ENCODE results near the gene CCDC158.

The CCDC158 gene

DNA sequence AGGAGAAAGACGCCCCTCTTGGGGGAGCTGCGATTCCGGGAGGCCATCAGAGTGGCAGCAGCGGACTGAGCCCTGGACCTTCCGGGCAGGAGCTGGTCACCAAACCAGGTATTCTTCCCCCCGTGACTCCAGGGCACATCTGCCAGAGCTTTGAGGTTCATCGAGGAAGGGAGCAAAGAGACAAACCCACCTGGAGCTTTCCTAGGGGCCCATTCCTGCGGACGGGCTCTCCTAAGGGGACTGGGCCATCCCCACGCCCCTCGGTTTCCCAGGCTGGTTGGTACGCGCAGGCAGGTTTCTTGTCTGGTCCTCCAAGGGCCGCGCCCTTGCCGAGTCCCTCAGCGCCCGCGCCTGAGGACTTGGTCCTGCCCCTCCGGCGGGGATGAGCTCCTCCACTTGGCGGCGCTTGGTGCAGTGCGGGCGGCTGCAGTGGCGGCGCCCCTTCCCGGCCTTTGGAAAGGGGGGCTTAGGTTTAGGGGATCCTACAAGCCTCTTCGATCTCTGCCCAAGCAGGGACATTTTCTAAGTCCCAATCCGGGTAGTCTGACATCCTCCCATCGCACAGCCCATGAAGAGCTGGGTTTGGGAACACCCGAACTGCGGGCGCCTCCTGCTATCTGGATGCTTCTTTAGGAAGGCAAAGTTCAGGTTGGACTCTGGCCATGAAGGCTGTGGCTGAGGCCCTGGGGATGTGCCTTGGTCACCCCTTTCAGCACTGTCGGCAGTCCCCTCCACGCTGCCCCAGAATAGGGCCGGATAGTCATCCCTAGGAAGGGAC lies 113.9 kb downstream of the CCDC158 start:
- no peak overlapping the region for H3K4me3 ChIP-seq (ENCODE audit: low read depth, low read length)
- TF ChIP-seq, protein P1, sequence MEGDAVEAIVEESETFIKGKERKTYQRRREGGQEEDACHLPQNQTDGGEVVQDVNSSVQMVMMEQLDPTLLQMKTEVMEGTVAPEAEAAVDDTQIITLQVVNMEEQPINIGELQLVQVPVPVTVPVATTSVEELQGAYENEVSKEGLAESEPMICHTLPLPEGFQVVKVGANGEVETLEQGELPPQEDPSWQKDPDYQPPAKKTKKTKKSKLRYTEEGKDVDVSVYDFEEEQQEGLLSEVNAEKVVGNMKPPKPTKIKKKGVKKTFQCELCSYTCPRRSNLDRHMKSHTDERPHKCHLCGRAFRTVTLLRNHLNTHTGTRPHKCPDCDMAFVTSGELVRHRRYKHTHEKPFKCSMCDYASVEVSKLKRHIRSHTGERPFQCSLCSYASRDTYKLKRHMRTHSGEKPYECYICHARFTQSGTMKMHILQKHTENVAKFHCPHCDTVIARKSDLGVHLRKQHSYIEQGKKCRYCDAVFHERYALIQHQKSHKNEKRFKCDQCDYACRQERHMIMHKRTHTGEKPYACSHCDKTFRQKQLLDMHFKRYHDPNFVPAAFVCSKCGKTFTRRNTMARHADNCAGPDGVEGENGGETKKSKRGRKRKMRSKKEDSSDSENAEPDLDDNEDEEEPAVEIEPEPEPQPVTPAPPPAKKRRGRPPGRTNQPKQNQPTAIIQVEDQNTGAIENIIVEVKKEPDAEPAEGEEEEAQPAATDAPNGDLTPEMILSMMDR (IDR thresholded peaks at IDR 0.05; ENCODE audit: low read depth, low read length, missing control alignments) = no peak
- no peak for DNase-seq (ENCODE audit: low read depth)

DNA sequence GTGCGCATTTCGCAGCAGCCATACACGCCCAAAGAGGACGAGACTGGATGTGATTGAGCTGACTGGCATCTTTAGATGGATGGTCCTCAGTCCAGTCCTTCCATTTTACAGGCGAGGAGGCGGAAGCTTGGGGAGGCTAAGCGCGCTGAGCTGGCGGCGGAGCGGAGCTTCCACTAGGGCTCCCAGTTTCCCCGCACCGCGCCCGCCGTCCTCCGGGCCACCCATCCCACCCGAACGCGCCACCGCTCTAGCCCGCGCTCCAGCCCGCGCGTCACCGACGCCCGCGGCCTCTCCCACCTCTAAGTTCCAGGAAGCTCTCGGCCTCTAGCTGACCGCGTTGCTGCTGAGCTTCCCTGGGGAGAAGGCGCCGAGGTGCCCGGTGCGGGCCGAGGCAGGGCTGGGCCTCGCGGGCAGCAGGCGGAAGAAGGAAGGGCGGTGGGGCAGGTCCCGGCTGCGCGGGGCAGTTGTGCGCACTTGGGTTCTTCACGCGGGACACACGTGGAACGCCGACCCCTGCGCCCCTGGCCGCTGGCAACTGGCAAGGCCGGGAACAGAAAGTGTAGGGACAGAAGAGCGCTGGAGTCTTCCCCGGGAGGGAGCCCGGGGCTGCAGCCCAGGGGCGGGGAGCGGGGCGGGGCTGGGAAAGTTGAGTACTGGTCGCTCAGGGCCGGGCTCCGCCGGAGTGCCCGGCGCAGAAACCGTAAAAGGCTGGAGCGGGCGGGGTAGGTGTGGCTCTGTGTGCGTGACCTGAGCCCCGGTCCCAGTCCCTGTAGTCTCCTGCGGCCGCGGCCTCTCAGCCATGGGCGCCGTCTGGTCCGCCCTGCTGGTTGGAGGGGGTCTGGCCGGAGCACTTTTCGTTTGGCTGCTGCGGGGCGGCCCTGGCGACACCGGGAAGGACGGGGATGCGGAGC lies 114.7 kb downstream of the CCDC158 start, which contains the start of gene STBD1:
Gene STBD1, plus strand, starts transcription at position 763 of the 911 bp plus-strand sequence. Its CDS starts 37 bp downstream, at position 800.
- peak within 1 kb of the TSS; percentile 40 for H3K4me3 ChIP-seq (ENCODE audit: low read depth, low read length)
- no peak for DNase-seq (ENCODE audit: low read depth)

DNA sequence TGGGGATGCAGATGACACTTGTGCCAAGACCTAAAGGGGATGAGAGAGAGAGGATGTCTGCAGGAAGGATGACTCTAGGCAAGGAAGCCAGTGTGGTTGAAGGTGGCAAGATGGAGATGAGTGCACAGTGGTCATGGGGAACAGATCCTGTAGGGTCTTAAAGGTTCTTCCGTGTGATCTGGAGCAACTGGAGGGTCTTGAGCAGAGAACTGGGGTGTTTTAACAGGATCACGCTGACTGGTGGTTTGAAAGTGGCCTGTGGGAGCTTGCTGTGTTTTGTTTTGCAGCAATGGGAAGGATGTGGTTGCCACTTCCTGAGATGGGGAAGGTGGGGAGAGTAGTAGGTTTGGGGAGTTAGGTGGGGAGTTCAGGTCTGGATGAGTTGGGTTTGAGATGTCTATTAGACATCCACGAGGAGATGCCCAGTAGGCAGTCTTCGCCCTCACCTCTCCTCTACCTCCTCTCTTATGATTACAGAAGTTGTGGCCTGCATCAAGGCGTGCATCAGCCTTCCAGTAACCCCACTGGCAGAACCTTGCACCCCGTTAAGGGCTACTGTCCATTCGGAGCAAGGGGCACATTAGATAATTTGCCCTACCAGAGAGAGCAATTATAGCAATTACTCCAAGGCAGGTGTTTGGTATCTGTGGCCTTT lies 115.8 kb downstream of the CCDC158 start:
- no peak for DNase-seq (ENCODE audit: low read depth)
- TF ChIP-seq, protein P1 (IDR thresholded peaks at IDR 0.05; ENCODE audit: low read depth, low read length, missing control alignments) = no peak
- H3K4me3 ChIP-seq (ENCODE audit: low read depth, low read length) = no peak overlapping the region

More for the DNA sequence above, 114.7 kb downstream of the CCDC158 start, which contains the start of gene STBD1:
- TF ChIP-seq, protein P1 (IDR thresholded peaks at IDR 0.05; ENCODE audit: low read depth, low read length, missing control alignments) = no peak

DNA sequence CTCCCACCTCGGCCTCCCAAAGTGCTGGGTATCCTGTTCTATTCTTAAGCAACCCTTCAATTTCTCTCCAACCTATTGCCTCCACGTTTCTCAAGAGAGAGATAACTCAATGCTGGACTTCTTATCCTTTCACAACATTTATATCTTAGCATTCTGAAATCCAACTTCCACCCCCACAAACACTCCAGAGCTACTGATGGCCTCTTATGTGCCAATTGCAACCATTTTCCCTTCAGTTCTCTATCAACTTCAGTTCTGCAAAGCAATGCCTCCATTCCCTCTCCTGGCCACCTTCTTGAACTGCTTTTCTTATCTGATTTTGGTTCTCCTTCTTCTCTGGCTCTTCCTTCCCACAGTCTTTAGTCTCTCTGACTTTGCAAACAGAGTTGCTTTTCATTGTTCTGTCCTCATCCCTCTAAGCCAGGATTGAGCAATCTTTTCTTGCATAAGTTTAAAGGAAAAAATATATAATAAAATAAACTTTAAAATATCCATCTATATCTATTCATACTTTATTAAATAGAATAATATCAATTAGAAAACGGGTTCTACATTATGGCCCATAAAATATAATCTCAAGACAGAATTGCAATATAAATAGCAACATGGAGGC lies 118.0 kb downstream of the CCDC158 start:
- H3K4me3 ChIP-seq (ENCODE audit: low read depth, low read length) = no peak overlapping the region
- TF ChIP-seq, protein P1 (IDR thresholded peaks at IDR 0.05; ENCODE audit: low read depth, low read length, missing control alignments) = no peak
- DNase-seq (ENCODE audit: low read depth) = no peak

DNA sequence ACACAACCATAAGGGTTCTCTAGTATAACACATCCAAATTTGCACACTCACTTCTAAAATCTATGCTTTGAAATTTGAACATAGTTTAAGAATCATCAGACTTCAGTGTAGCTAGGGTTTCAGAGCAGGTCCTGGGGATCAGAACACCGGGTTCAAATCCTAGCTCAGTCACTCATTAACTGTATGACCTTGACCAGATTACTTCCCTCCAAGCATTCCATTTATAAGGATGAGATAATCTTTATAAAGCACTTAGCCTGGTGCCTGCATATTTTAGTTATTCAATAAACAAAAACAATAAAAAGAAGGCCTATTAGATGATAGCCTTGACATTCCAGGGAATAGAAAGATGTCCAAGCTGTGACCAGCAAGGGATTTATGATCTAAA lies 119.2 kb downstream of the CCDC158 start:
- TF ChIP-seq, protein P1 (IDR thresholded peaks at IDR 0.05; ENCODE audit: low read depth, low read length, missing control alignments) = no peak
- no peak for DNase-seq (ENCODE audit: low read depth)
- H3K4me3 ChIP-seq (ENCODE audit: low read depth, low read length) = no peak overlapping the region

DNA sequence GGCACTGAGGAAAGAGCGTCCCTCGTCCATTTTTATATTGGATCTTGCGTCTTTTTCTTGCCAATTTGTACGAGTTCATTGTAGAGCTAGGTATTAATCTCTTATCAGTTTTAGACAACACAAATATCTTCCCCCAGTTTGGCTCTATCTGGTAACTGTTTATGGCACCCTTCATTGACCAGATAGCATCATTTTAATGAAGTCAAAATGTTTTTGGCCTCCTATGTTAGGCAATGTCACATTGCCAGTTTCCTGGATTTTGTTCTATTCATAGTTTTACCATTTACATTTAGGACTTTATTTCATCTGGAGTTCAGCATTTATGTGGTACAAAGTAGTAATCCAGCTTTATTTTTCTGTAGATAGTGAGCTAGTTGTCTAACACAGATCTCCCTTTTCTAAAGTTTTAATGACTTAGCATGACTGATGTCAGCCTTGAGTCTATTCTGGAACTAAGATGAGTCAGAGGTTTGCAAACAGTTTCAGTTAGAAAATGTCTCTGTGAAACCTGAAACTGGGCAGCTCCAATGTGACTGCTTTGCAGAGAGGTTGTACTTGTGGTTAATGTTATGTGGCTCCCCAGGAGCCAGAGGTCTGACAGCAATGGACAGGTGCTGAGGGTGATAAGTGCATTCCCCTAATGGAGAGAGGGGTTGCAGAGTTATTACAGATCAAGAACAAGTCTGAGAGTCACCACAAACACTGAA lies 119.7 kb downstream of the CCDC158 start:
- H3K4me3 ChIP-seq (ENCODE audit: low read depth, low read length) = no peak overlapping the region
- peak; percentile 94 for DNase-seq (ENCODE audit: low read depth)
- TF ChIP-seq, protein P1 (IDR thresholded peaks at IDR 0.05; ENCODE audit: low read depth, low read length, missing control alignments) = no peak
